Measurements from ENCODE around the gene KLRF2. TPM values are rescaled to one million over a fixed set of nuclear protein-coding genes. Genes with fewer than 3 reads are reported as not detected.

KLRF2 gene
- not detected in 2 replicates for total RNA-seq

DNA sequence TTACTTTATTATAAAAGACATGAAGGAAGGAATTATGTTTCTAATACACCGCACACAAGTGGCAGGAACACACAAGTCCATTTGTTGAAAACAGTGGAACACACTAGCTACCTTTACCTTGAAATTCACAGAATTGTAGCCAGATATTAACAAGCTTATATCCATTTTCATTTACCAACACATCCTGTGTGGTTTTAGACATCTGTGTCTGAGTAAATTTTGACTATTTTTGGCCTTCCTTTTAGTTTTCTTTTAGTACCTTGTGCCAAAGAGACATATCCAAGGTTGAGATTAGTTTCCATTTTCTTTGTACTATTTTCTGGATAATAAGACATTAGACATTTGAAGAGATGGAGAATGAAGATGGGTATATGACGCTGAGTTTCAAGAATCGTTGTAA, at the start of gene KLRF2:
TSS of gene KLRF2 (plus strand) at position 244 of the 400 bp plus-strand sequence. CDS start at position 351, 107 bp downstream.

GRCh38 chr12:9869307-9870161, 11.8 kb upstream of the KLRF2 start, which contains the start of gene CLEC2B:
TSS of gene CLEC2B (minus strand) at chr12:9869354.

DNA sequence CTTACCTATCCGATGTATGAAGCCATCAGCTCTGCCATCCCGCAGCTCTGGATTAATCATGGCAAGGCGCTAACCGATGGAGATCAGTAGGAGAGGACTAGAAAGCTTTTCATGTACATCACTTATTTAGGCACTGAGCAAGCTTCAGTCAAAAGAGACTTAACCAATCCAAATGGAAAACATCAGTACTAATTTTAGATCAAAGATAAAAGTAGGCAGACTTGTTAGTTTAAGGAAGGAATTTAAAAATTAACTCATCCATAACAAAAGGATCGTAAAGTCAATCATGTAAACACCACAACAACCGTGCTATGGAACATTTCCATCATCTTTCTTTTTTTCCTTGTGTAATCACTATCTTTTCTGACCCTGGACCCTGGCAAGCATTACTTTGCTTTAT, 51.0 kb downstream of the KLRF2 start, which contains the start of gene CLEC2A:
TSS of gene CLEC2A (minus strand) at position 101 of the 400 bp plus-strand sequence. CDS start at position 60, 41 bp downstream.

Other genes starting within 250 kb of the KLRF2 start
- 1.1 and 1.2 TPM in 2 replicates for gene CLEC2D, start 211.8 kb upstream of the KLRF2 start, total RNA-seq
- gene CLECL1, start 148.4 kb upstream of the KLRF2 start, total RNA-seq: not detected in 2 replicates
- not detected in 2 replicates for gene CD69, start 120.6 kb upstream of the KLRF2 start, total RNA-seq
- not detected in 2 replicates for gene KLRF1, start 54.0 kb upstream of the KLRF2 start, total RNA-seq
- gene CLEC2B, start 12.1 kb upstream of the KLRF2 start, total RNA-seq: 4.2 and 4.4 TPM in 2 replicates
- not detected in 2 replicates for gene CLEC2A, start 50.9 kb downstream of the KLRF2 start, total RNA-seq
- gene CLEC12A, start 89.9 kb downstream of the KLRF2 start, total RNA-seq: not detected in 2 replicates
- gene CLEC1B, start 117.6 kb downstream of the KLRF2 start, total RNA-seq: not detected in 2 replicates
- not detected in 2 replicates for gene CLEC12B, start 129.1 kb downstream of the KLRF2 start, total RNA-seq
- not detected in 2 replicates for gene CLEC9A, start 149.2 kb downstream of the KLRF2 start, total RNA-seq
- 0.37 and 0.40 TPM in 2 replicates for gene CLEC1A, start 217.5 kb downstream of the KLRF2 start, total RNA-seq
- gene CLEC7A, start 248.7 kb downstream of the KLRF2 start, total RNA-seq: not detected in 2 replicates

Data from aortic smooth muscle cell (primary cell).